NCI-H1048 (cell line): ENCODE data around the gene PDS5B.
"Not testable (repeated sequence)": the region's sequence is repeated elsewhere in the genome, so short reads cannot be mapped to it uniquely, and the experiment has no call there.

Experiments
- DNase-seq: peaks from one replicate; lab custom pipeline; 2025; lab: John Stamatoyannopoulos, UW

Gene PDS5B

GRCh38 chr13:32586080-32586900, at the start of gene PDS5B:
Gene PDS5B, plus strand, starts transcription at chr13:32586452. Its CDS starts 62,321 bp downstream, at chr13:32648773.
- peak; percentile 65 for DNase-seq

GRCh38 chr13:32537580-32538142, 48.6 kb upstream of the PDS5B start:
- DNase-seq = no peak

- DNase-seq = no peak
Observed at GRCh38 chr13:32538143-32538620, 48.1 kb upstream of the PDS5B start.

GRCh38 chr13:32538621-32539246, 47.5 kb upstream of the PDS5B start, which contains the start of gene N4BP2L2:
Gene N4BP2L2, minus strand, starts transcription at chr13:32538795. Its CDS starts 1,768 bp downstream, at chr13:32537027.
- DNase-seq = peak; percentile 65

- no peak for DNase-seq
Observed at GRCh38 chr13:32542221-32542620, 44.0 kb upstream of the PDS5B start.

- no peak for DNase-seq
Observed at GRCh38 chr13:32545083-32545482, 41.2 kb upstream of the PDS5B start.

GRCh38 chr13:32548837-32549236, 37.4 kb upstream of the PDS5B start:
- no peak for DNase-seq

- DNase-seq = no peak
Observed at GRCh38 chr13:32549788-32550187, 36.5 kb upstream of the PDS5B start.

GRCh38 chr13:32553720-32554119, 32.5 kb upstream of the PDS5B start:
- no peak for DNase-seq

GRCh38 chr13:32555613-32556012, 30.6 kb upstream of the PDS5B start:
- DNase-seq = no peak

GRCh38 chr13:32560842-32561241, 25.4 kb upstream of the PDS5B start:
- DNase-seq = not testable (repeated sequence)

- DNase-seq = not testable (repeated sequence)
Observed at GRCh38 chr13:32575687-32576086, 10.6 kb upstream of the PDS5B start.

GRCh38 chr13:32577032-32577431, 9.2 kb upstream of the PDS5B start:
- no peak for DNase-seq

GRCh38 chr13:32581177-32581786, 5.0 kb upstream of the PDS5B start:
- no peak for DNase-seq

- no peak for DNase-seq
Observed at GRCh38 chr13:32582281-32582680, 4.0 kb upstream of the PDS5B start.

- no peak for DNase-seq
Observed at GRCh38 chr13:32582991-32583390, 3.3 kb upstream of the PDS5B start.

- no peak for DNase-seq
Observed at GRCh38 chr13:32585550-32586079, 637 bp upstream of the PDS5B start.

- DNase-seq = no peak
Observed at GRCh38 chr13:32587011-32587810, 959 bp downstream of the PDS5B start.

- DNase-seq = no peak
Observed at GRCh38 chr13:32587811-32588170, 1.5 kb downstream of the PDS5B start.

GRCh38 chr13:32588736-32589135, 2.5 kb downstream of the PDS5B start:
- DNase-seq = no peak

- no peak for DNase-seq
Observed at GRCh38 chr13:32589471-32589870, 3.2 kb downstream of the PDS5B start.
